Uterus (tissue), 2 donors: ENCODE data around the gene CCT8L2.
"Not testable (repeated sequence)": the region's sequence is repeated elsewhere in the genome, so short reads cannot be mapped to it uniquely, and the experiment has no call there.

Experiments used
- POLR2A ChIP-seq, 2 donors: fragments of 450-650 bp; IDR thresholded peaks; one replicate each; pipeline ENCODE4 v1.6.1; 2016; ENCODE audit warnings: antibody characterized with exemption in 2 of 2, mild to moderate bottlenecking in 1 of 2, moderate library complexity in 1 of 2
- TF ChIP-seq, protein P1 (sequence below), 4 experiments: fragments of 200-600 bp in 2 of 4; fragments of 450-650 bp in 2 of 4; sonication (generic) in 2 of 4; IDR thresholded peaks; one replicate each; pipeline ENCODE4 v1.5.1; 2016 to 2019; ENCODE audit warnings: antibody characterized with exemption in 4 of 4, mild to moderate bottlenecking in 2 of 4, moderate library complexity in 1 of 4

- TF ChIP-seq, protein P1, sequence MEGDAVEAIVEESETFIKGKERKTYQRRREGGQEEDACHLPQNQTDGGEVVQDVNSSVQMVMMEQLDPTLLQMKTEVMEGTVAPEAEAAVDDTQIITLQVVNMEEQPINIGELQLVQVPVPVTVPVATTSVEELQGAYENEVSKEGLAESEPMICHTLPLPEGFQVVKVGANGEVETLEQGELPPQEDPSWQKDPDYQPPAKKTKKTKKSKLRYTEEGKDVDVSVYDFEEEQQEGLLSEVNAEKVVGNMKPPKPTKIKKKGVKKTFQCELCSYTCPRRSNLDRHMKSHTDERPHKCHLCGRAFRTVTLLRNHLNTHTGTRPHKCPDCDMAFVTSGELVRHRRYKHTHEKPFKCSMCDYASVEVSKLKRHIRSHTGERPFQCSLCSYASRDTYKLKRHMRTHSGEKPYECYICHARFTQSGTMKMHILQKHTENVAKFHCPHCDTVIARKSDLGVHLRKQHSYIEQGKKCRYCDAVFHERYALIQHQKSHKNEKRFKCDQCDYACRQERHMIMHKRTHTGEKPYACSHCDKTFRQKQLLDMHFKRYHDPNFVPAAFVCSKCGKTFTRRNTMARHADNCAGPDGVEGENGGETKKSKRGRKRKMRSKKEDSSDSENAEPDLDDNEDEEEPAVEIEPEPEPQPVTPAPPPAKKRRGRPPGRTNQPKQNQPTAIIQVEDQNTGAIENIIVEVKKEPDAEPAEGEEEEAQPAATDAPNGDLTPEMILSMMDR (IDR thresholded peaks at IDR 0.05): not testable (repeated sequence)
- TF ChIP-seq POLR2A (IDR thresholded peaks at IDR 0.05): not testable (repeated sequence)
Observed at GRCh38 chr22:16566421-16567151, 26.0 kb downstream of the CCT8L2 start.
